ENCODE results near the gene LPIN1. TPM values are rescaled to one million over a fixed set of nuclear protein-coding genes. Genes with fewer than 3 reads are reported as not detected.

The LPIN1 gene
- polyA plus RNA-seq, 1 donor = 10.9 TPM

DNA sequence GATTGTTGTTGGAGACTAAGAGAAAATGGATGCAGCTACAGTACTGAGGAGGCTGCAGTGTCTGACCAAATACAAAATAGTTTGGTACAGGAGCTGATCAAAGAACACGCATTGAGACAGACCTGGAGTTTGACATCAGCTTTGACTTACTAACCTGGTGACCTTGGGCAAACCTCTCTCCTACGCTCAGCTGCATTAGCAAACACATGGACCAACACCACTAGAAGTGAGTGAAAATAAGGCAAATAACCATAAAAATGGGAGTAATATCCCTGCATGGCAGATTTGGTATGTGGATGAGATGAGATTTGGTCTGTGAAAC lies 126.5 kb downstream of the LPIN1 start:
- no peaks in the 10 kb centered on the region for H3K9me3 ChIP-seq (ENCODE audit: control insufficient read depth, low read depth, low read length)
- no peak overlapping the region for H3K27ac ChIP-seq (ENCODE audit: low read length)
- H3K36me3 ChIP-seq (ENCODE audit: control insufficient read depth, insufficient read depth, low read length) = no peaks in the 10 kb centered on the region
- H3K27me3 ChIP-seq (ENCODE audit: control insufficient read depth, insufficient read depth, low read length) = no peaks in the 10 kb centered on the region
- H3K4me1 ChIP-seq (ENCODE audit: control insufficient read depth, insufficient read depth, low read length) = no peaks in the 10 kb centered on the region
- no peak overlapping the region for H3K4me3 ChIP-seq (ENCODE audit: low read length)
- no peak for DNase-seq
- no CpG with 5 or more reads among the region's 2 CpGs for WGBS (ENCODE audit: insufficient coverage, low lambda C conversion rate)

DNA sequence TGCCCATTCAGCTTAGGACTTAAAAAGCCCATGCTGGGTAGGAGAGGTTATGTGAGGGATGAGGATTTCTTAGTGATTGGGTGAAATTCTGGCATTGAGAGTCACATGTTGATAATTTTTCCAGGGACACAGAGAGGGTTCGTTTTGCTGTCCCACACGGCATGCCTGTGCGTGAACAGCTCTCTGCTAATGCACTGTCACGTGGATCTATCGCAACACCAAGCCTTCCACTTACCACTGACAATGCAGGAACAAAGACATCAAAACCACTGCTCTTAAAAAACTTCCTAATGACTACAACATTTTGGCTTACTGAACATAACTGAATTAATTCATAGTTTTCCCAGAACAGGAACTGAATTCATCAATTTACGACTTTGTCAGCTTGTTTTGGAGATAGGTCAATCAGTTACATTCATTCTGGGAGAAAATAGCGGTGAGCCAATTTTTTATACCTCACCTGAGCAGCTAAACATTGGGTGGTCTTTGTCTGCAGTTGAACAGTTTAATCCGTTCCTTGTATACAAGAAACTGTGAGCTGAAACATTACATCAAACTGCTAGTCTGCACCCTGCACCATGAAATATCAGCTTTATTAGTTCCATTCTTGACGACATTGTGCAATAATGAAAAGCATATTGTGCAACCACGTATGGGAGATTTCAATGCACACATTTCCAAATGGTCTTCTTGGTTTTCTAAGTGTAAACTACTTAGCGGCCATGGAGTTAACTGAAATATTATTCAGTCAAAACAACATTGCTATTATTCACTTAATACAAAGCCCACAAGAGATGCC lies 127.1 kb downstream of the LPIN1 start:
- Histone ChIP-seq H3K27ac (ENCODE audit: low read length) (no peak overlapping the region), H3K4me3 (ENCODE audit: low read length) (no peak overlapping the region), H3K9me3 (ENCODE audit: control insufficient read depth, low read depth, low read length) (no peaks in the 10 kb centered on the region), H3K27me3 (ENCODE audit: control insufficient read depth, insufficient read depth, low read length) (no peaks in the 10 kb centered on the region), H3K36me3 (ENCODE audit: control insufficient read depth, insufficient read depth, low read length) (no peaks in the 10 kb centered on the region), H3K4me1 (ENCODE audit: control insufficient read depth, insufficient read depth, low read length) (no peaks in the 10 kb centered on the region)
- WGBS (ENCODE audit: insufficient coverage, low lambda C conversion rate) = 82% methylated on average over 2 of the region's 11 CpGs
- no peak for DNase-seq

DNA sequence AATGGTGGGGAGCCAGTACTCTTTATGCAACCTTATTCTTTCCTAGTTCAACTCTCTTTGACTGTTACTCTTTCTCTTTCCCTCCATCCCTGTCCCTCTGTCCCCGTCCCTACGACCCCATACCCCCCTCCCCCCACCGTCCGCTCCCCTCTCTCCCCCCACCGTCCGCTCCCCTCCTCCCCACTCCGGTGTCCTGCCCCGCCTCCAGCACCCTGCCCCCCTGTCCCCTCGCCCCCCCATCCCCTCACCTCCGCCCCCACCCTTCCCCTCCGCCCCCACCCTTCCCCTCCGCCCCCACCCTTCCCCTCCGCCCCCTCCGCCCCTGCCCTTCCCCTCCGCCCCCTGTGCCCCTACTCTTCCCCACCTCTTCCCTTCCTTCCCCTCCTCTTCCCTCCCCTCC lies 128.4 kb downstream of the LPIN1 start:
- no peaks in the 10 kb centered on the region for H3K4me1 ChIP-seq (ENCODE audit: control insufficient read depth, insufficient read depth, low read length)
- H3K4me3 ChIP-seq (ENCODE audit: low read length) = no peak overlapping the region
- H3K27ac ChIP-seq (ENCODE audit: low read length) = no peak overlapping the region
- no peaks in the 10 kb centered on the region for H3K9me3 ChIP-seq (ENCODE audit: control insufficient read depth, low read depth, low read length)
- H3K27me3 ChIP-seq (ENCODE audit: control insufficient read depth, insufficient read depth, low read length) = no peaks in the 10 kb centered on the region
- no peaks in the 10 kb centered on the region for H3K36me3 ChIP-seq (ENCODE audit: control insufficient read depth, insufficient read depth, low read length)
- no CpG with 5 or more reads among the region's 15 CpGs for WGBS (ENCODE audit: insufficient coverage, low lambda C conversion rate)
- no peak for DNase-seq

DNA sequence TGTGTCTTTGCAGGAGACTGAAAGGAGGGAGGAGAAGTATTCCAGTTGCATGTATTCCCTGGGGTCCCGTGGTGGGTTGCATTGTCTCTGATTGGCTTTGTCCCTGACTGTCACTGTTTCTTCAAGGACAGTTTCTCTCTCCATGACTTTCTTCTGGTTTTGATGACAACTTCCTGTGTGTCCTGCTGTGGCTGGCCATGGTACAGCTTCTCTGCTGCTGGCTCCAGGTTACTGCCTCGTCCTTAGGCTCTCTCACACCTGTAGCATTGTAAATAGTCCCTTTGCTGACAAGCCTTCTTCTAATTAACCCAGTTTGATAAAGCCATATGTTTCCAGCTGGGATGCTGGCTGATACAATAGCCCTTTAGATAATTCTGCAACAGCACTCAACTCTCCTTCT lies 129.0 kb downstream of the LPIN1 start:
- H3K4me1 ChIP-seq (ENCODE audit: control insufficient read depth, insufficient read depth, low read length) = no peaks in the 10 kb centered on the region
- no peaks in the 10 kb centered on the region for H3K27me3 ChIP-seq (ENCODE audit: control insufficient read depth, insufficient read depth, low read length)
- H3K4me3 ChIP-seq (ENCODE audit: low read length) = no peak overlapping the region
- H3K36me3 ChIP-seq (ENCODE audit: control insufficient read depth, insufficient read depth, low read length) = no peaks in the 10 kb centered on the region
- no CpG with 5 or more reads among the region's 2 CpGs for WGBS (ENCODE audit: insufficient coverage, low lambda C conversion rate)
- no peak for DNase-seq
- no peak overlapping the region for H3K27ac ChIP-seq (ENCODE audit: low read length)
- no peaks in the 10 kb centered on the region for H3K9me3 ChIP-seq (ENCODE audit: control insufficient read depth, low read depth, low read length)

DNA sequence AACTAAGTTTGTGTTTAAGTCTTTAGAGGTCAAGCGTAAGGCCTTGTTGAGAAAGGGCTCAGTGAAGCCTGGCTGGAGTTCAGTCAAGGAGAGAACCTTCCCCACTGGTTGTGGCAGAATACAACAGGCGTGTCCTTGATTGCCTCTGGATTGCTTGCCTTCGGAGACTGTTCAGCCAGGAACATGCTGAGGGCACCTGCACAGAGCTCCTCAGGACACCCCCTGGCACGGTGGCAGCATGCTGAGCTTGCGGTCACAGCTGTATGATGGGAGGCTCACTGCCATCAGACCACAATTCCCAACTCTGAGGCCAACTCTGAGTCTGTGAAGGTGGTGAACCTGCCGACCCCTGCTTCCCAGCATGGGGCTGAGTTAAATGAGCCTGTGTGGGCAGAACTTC lies 130.0 kb downstream of the LPIN1 start:
- H3K4me3 ChIP-seq (ENCODE audit: low read length) = no peak overlapping the region
- H3K9me3 ChIP-seq (ENCODE audit: control insufficient read depth, low read depth, low read length) = no peaks in the 10 kb centered on the region
- H3K4me1 ChIP-seq (ENCODE audit: control insufficient read depth, insufficient read depth, low read length) = no peaks in the 10 kb centered on the region
- H3K27ac ChIP-seq (ENCODE audit: low read length) = no peak overlapping the region
- no CpG with 5 or more reads among the region's 6 CpGs for WGBS (ENCODE audit: insufficient coverage, low lambda C conversion rate)
- no peaks in the 10 kb centered on the region for H3K36me3 ChIP-seq (ENCODE audit: control insufficient read depth, insufficient read depth, low read length)
- H3K27me3 ChIP-seq (ENCODE audit: control insufficient read depth, insufficient read depth, low read length) = no peaks in the 10 kb centered on the region
- DNase-seq = no peak

DNA sequence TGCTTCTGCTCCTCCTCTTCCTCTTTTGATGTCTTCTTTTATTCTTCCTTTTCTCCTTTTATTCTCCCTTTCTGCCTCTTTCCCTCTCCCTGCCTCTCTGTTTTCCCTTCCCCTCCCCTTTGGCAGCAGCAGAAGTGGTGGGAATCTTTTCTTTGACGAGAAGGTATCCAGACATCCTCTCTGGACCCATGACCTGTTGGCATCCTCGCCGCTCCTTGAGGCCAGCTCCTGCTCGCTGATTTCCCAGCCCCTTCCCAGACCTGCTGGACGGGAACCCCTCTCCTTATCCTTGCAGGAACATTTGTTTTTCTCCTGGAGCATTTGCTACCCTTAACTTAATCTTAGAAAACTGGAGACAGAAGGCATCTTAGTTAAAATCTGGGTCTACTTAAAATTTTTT lies 130.5 kb downstream of the LPIN1 start:
- no peaks in the 10 kb centered on the region for H3K36me3 ChIP-seq (ENCODE audit: control insufficient read depth, insufficient read depth, low read length)
- whole genome bisulfite sequencing (ENCODE audit: insufficient coverage, low lambda C conversion rate) = no CpG with 5 or more reads among the region's 5 CpGs
- no peak overlapping the region for H3K4me3 ChIP-seq (ENCODE audit: low read length)
- no peak for DNase-seq
- H3K27ac ChIP-seq (ENCODE audit: low read length) = no peak overlapping the region
- no peaks in the 10 kb centered on the region for H3K9me3 ChIP-seq (ENCODE audit: control insufficient read depth, low read depth, low read length)
- no peaks in the 10 kb centered on the region for H3K4me1 ChIP-seq (ENCODE audit: control insufficient read depth, insufficient read depth, low read length)
- H3K27me3 ChIP-seq (ENCODE audit: control insufficient read depth, insufficient read depth, low read length) = no peaks in the 10 kb centered on the region

Other genes starting within 250 kb of the LPIN1 start
- 2.6 TPM for gene GREB1, start 212.6 kb upstream of the LPIN1 start, polyA plus RNA-seq
- not detected for gene NTSR2, start 76.4 kb upstream of the LPIN1 start, polyA plus RNA-seq